ENCODE measurements around the gene PLAGL1. TPM values are rescaled to one million over a fixed set of nuclear protein-coding genes. Genes with fewer than 3 reads are reported as not detected.

PLAGL1 gene
- total and polyA plus RNA-seq, 4 experiments from 2014 or later: 0.89 to 4.7 (median 2.7) TPM

- Mint-ChIP-seq H3K4me3 (no peak overlapping the region), H3K27ac (no peak overlapping the region), H3K36me3 (no peaks in the 10 kb centered on the region), H3K27me3 (peaks cover 0 to 3% of the 10 kb centered on the region in 2 donors), H3K4me1 (peaks cover 0 to 6% (median 4%) of the 10 kb centered on the region in 4 donors), H3K9me3 (no peaks in the 10 kb centered on the region)
- Histone ChIP-seq H3K4me3 (ENCODE audit: low read length in 2 of 2) (no peak overlapping the region), H3K4me1 (ENCODE audit: insufficient read depth, low read length) (no peaks in the 10 kb centered on the region), H3K36me3 (ENCODE audit: insufficient read depth, low read length) (no peaks in the 10 kb centered on the region), H3K27ac (ENCODE audit: low read depth, low read length) (no peak overlapping the region), H3K9me3 (ENCODE audit: control insufficient read depth in 1 of 2, low read length in 2 of 2) (no peaks in the 10 kb centered on the region), H3K27me3 (ENCODE audit: insufficient read depth, low read length) (no peaks in the 10 kb centered on the region)
- no peak for DNase-seq
- intact Hi-C loops (cut with micrococcal nuclease): no loop called here
- ChIA-PET CTCF (ENCODE audit: partially characterized antibody) (interaction anchor here (1.8 kb wide), 1 partner anchor 11 kb away, joined by 4 read pairs; no protein-coding TSS in a partner anchor), POLR2A (ENCODE audit: partially characterized antibody) (no interaction called here)
Measured at GRCh38 chr6:143974089-143974488, 34.0 kb downstream of the PLAGL1 start.

- Mint-ChIP-seq H3K4me3 (no peak overlapping the region), H3K27ac (peak overlapping the region in 1 of 7 donors; percentile 3), H3K4me1 (peaks cover 0 to 6% (median 4%) of the 10 kb centered on the region in 4 donors), H3K9me3 (no peaks in the 10 kb centered on the region), H3K27me3 (peaks cover 0 to 3% of the 10 kb centered on the region in 2 donors), H3K36me3 (no peaks in the 10 kb centered on the region)
- Histone ChIP-seq H3K4me3 (ENCODE audit: low read length in 2 of 2) (no peak overlapping the region), H3K36me3 (ENCODE audit: insufficient read depth, low read length) (no peaks in the 10 kb centered on the region), H3K27me3 (ENCODE audit: insufficient read depth, low read length) (no peaks in the 10 kb centered on the region), H3K27ac (ENCODE audit: low read depth, low read length) (no peak overlapping the region), H3K9me3 (ENCODE audit: control insufficient read depth in 1 of 2, low read length in 2 of 2) (no peaks in the 10 kb centered on the region), H3K4me1 (ENCODE audit: insufficient read depth, low read length) (no peaks in the 10 kb centered on the region)
- intact Hi-C loops (cut with micrococcal nuclease): no loop called here
- CTCF ChIA-PET (ENCODE audit: partially characterized antibody): interaction anchor here (1.8 kb wide), 1 partner anchor 10 kb away, joined by 4 read pairs; no protein-coding TSS in a partner anchor
- no peak for DNase-seq
- POLR2A ChIA-PET (ENCODE audit: partially characterized antibody): no interaction called here
Measured at GRCh38 chr6:143973097-143973966, 34.7 kb downstream of the PLAGL1 start.

GRCh38 chr6:143971482-143972205 is 36.4 kb downstream of the PLAGL1 start:
- CTCF ChIA-PET (ENCODE audit: partially characterized antibody): interaction anchor here (1.2 kb wide), 1 partner anchor 30 kb away, joined by 4 read pairs; no protein-coding TSS in a partner anchor

GRCh38 chr6:143970456-143971218 is 37.4 kb downstream of the PLAGL1 start:
- CTCF ChIA-PET (ENCODE audit: partially characterized antibody): no interaction called here
- intact Hi-C loops (cut with micrococcal nuclease): no loop called here
- Histone ChIP-seq H3K4me1 (ENCODE audit: insufficient read depth, low read length) (no peaks in the 10 kb centered on the region), H3K36me3 (ENCODE audit: insufficient read depth, low read length) (no peaks in the 10 kb centered on the region), H3K27ac (ENCODE audit: low read depth, low read length) (no peak overlapping the region), H3K27me3 (ENCODE audit: insufficient read depth, low read length) (no peaks in the 10 kb centered on the region), H3K9me3 (ENCODE audit: control insufficient read depth in 1 of 2, low read length in 2 of 2) (no peaks in the 10 kb centered on the region), H3K4me3 (ENCODE audit: low read length in 2 of 2) (no peak overlapping the region)
- Mint-ChIP-seq H3K27ac (no peak overlapping the region), H3K36me3 (no peaks in the 10 kb centered on the region), H3K27me3 (peaks cover 0 to 3% of the 10 kb centered on the region in 2 donors), H3K9me3 (no peaks in the 10 kb centered on the region), H3K4me3 (no peak overlapping the region), H3K4me1 (no peaks in the 10 kb centered on the region)
- DNase-seq: no peak
- POLR2A ChIA-PET (ENCODE audit: partially characterized antibody): no interaction called here

More at GRCh38 chr6:143971482-143972205, 36.4 kb downstream of the PLAGL1 start:
- Mint-ChIP-seq H3K9me3 (no peaks in the 10 kb centered on the region), H3K27ac (no peak overlapping the region), H3K4me3 (no peak overlapping the region), H3K4me1 (peaks cover 0 to under 1% (median under 1%) of the 10 kb centered on the region in 4 donors), H3K36me3 (no peaks in the 10 kb centered on the region), H3K27me3 (peaks cover 0 to 3% of the 10 kb centered on the region in 2 donors)
- H3K36me3 ChIP-seq (ENCODE audit: insufficient read depth, low read length): no peaks in the 10 kb centered on the region
- no peaks in the 10 kb centered on the region for H3K9me3 ChIP-seq (ENCODE audit: control insufficient read depth in 1 of 2, low read length in 2 of 2)
- no peak for DNase-seq
- intact Hi-C loops (cut with micrococcal nuclease): no loop called here
- POLR2A ChIA-PET (ENCODE audit: partially characterized antibody): no interaction called here
- no peak overlapping the region for H3K27ac ChIP-seq (ENCODE audit: low read depth, low read length)
- H3K4me1 ChIP-seq (ENCODE audit: insufficient read depth, low read length): no peaks in the 10 kb centered on the region
- no peak overlapping the region for H3K4me3 ChIP-seq (ENCODE audit: low read length in 2 of 2)
- no peaks in the 10 kb centered on the region for H3K27me3 ChIP-seq (ENCODE audit: insufficient read depth, low read length)

- intact Hi-C loops (cut with micrococcal nuclease): no loop called here
- ChIA-PET POLR2A (ENCODE audit: partially characterized antibody) (no interaction called here), CTCF (ENCODE audit: partially characterized antibody) (no interaction called here)
- Mint-ChIP-seq H3K9me3 (no peaks in the 10 kb centered on the region), H3K36me3 (no peaks in the 10 kb centered on the region), H3K27ac (no peak overlapping the region), H3K27me3 (peaks cover 0 to 3% of the 10 kb centered on the region in 2 donors), H3K4me3 (no peak overlapping the region), H3K4me1 (no peaks in the 10 kb centered on the region)
- Histone ChIP-seq H3K36me3 (ENCODE audit: insufficient read depth, low read length) (no peaks in the 10 kb centered on the region), H3K9me3 (ENCODE audit: control insufficient read depth in 1 of 2, low read length in 2 of 2) (no peaks in the 10 kb centered on the region), H3K27ac (ENCODE audit: low read depth, low read length) (no peak overlapping the region), H3K27me3 (ENCODE audit: insufficient read depth, low read length) (no peaks in the 10 kb centered on the region), H3K4me3 (ENCODE audit: low read length in 2 of 2) (no peak overlapping the region), H3K4me1 (ENCODE audit: insufficient read depth, low read length) (no peaks in the 10 kb centered on the region)
- DNase-seq: no peak
Measured at GRCh38 chr6:143969077-143969476, 39.0 kb downstream of the PLAGL1 start.

GRCh38 chr6:143967706-143968376 is 40.2 kb downstream of the PLAGL1 start:
- Mint-ChIP-seq H3K4me3 (no peak overlapping the region), H3K27ac (no peak overlapping the region), H3K27me3 (peaks cover 0 to 3% of the 10 kb centered on the region in 2 donors), H3K36me3 (no peaks in the 10 kb centered on the region), H3K9me3 (no peaks in the 10 kb centered on the region), H3K4me1 (no peaks in the 10 kb centered on the region)
- Histone ChIP-seq H3K4me3 (ENCODE audit: low read length in 2 of 2) (no peak overlapping the region), H3K9me3 (ENCODE audit: control insufficient read depth in 1 of 2, low read length in 2 of 2) (no peaks in the 10 kb centered on the region), H3K27ac (ENCODE audit: low read depth, low read length) (no peak overlapping the region), H3K36me3 (ENCODE audit: insufficient read depth, low read length) (no peaks in the 10 kb centered on the region), H3K27me3 (ENCODE audit: insufficient read depth, low read length) (no peaks in the 10 kb centered on the region), H3K4me1 (ENCODE audit: insufficient read depth, low read length) (no peaks in the 10 kb centered on the region)
- ChIA-PET POLR2A (ENCODE audit: partially characterized antibody) (no interaction called here), CTCF (ENCODE audit: partially characterized antibody) (interaction anchor here (1.3 kb wide), 1 partner anchor 26 kb away, joined by 3 read pairs; no protein-coding TSS in a partner anchor)
- DNase-seq: no peak
- intact Hi-C loops (cut with micrococcal nuclease): no loop called here

Measured in CD4-positive, alpha-beta memory T cell (primary cell).